B cell (primary cell): ENCODE results near the gene GGCX.

Experiments
- CTCF ChIP-seq: fragments of 200-600 bp; IDR thresholded peaks from one replicate; pipeline ENCODE4 v1.8.0; 2022; ENCODE audit warnings: antibody characterized with exemption, mild to moderate bottlenecking
- EZH2 ChIP-seq: IDR thresholded peaks from 2 replicates; pipeline ENCODE4 v1.6.1; 2012; ENCODE audit warnings: borderline replicate concordance, low read depth, mild to moderate bottlenecking, moderate library complexity, low read length; ENCODE audit not compliant: insufficient read depth, poor library complexity, severe bottlenecking

- TF ChIP-seq CTCF (no peak), EZH2 (no peak)
Measured at GRCh38 chr2:85596486-85597143, 35.3 kb upstream of the GGCX start.
